ENCODE data around the gene MYO7A.
A peak's percentile ranks its signal among the peaks of the same experiment; 100 is the strongest.

Gene MYO7A

DNA sequence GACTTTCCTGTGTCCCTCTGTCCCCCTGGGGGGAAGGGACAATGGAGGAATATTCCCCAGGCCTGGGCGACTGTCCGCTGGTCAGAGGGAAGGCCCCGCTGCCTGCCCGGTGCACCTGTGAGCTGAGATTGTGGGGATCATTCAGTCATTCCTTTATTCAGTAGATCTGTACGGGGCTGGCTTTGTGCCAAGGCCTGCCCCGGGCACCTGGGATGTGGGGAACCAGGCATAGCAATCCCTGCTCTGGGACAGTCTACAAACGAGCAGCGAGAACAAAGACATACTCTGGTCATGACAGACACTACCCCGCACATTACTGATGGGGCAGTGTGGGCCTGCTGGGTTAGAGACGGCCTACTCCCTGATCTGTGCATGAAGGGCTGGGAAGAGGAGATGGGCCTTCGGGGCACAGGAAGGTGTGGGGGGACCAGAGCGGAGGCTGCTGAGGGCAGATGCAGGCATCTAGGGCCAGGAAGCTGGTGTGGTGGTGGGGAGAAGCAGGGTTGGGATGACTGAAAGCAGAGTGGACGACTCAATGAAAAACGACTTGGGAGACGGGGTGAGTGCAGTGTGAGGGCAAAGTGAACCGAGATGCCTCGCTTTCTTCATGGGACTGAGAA is 1.8 kb upstream of the MYO7A start:
- Histone ChIP-seq H3K9ac (ENCODE audit: low read length in 5 of 5) (no peak overlapping the region), H3K9me3 (ENCODE audit: control insufficient read depth in 5 of 5, low read length in 5 of 5) (no peaks in the 10 kb centered on the region), H3K27ac (ENCODE audit: low read depth, low read length) (no peak overlapping the region), H3K36me3 (ENCODE audit: control insufficient read depth in 5 of 5, insufficient read depth in 5 of 5, low read length in 5 of 5) (peaks cover 0 to 24% (median 6%) of the 10 kb centered on the region in 5 donors), H3K4me3 (ENCODE audit: low read depth in 1 of 5, low read length in 5 of 5) (no peak overlapping the region), H3K4me1 (ENCODE audit: control insufficient read depth in 5 of 5, insufficient read depth in 5 of 5, low read length in 5 of 5) (peaks cover 10 to 45% (median 38%) of the 10 kb centered on the region in 5 donors), H3K27me3 (ENCODE audit: control insufficient read depth in 5 of 5, insufficient read depth in 4 of 5, low read length in 5 of 5) (peaks cover 0 to 7% (median 3%) of the 10 kb centered on the region in 5 donors)

DNA sequence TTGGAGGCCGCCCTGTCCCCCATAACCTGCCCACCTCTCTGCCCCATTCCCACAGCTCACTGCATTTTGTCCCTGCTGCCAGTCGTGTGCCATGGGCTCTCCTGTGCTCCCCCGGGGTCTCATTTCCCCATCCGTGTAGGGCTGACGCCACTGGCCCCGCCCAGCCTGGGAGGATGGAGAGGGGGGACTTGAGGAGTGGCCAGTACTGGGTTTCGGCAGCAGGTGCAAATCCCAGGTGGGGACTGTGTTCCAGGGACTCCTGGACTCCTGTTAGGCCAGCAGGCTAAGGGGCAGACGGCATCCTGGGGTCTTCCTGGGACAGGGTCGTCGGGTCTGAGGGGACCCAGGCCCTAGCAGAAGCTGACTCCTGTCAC is 1.2 kb upstream of the MYO7A start:
- Histone ChIP-seq H3K4me1 (ENCODE audit: control insufficient read depth in 5 of 5, insufficient read depth in 5 of 5, low read length in 5 of 5) (peaks cover 11 to 51% (median 44%) of the 10 kb centered on the region in 5 donors), H3K27ac (ENCODE audit: low read depth, low read length) (no peak overlapping the region), H3K4me3 (ENCODE audit: low read depth in 1 of 5, low read length in 5 of 5) (peak overlapping the region in 4 of 5 donors; percentile 56 to 65 (median 58)), H3K9ac (ENCODE audit: low read length in 5 of 5) (peak overlapping the region in 1 of 5 donors; percentile 60), H3K9me3 (ENCODE audit: control insufficient read depth in 5 of 5, low read length in 5 of 5) (no peaks in the 10 kb centered on the region), H3K27me3 (ENCODE audit: control insufficient read depth in 5 of 5, insufficient read depth in 4 of 5, low read length in 5 of 5) (peaks cover 0 to 7% (median 3%) of the 10 kb centered on the region in 5 donors), H3K36me3 (ENCODE audit: control insufficient read depth in 5 of 5, insufficient read depth in 5 of 5, low read length in 5 of 5) (peaks cover 0 to 18% (median 3%) of the 10 kb centered on the region in 5 donors)

DNA sequence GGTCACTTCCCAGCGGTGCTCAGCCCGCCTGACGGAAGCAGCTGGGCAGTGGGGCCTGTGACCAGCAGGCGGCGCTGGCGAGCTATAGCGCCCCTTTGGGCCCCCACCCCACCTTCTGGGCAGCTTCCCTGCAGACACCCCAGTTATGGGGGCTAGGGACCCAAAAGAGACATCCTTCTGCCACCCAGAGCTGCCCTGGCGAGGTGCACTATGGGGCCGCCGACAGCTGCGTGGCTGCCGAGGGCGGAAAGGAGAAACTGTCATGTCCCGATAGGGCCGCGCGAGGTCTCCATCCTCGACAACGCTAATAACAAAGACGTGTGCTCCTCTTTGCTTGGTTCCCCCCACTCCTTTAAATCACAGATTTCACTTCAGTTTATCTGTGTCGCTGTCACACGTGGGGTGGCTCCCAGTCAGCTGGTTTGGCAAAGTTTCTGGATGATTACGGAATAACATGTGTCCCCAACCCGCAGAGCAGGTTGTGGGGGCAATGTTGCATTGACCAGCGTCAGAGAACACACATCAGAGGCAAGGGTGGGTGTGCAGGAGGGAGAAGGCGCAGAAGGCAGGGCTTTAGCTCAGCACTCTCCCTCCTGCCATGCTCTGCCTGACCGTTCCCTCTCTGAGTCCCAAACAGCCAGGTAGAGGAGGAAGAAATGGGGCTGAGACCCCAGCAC is 673 bp upstream of the MYO7A start:
- H3K36me3 ChIP-seq (ENCODE audit: control insufficient read depth in 5 of 5, insufficient read depth in 5 of 5, low read length in 5 of 5): peaks cover 0 to 15% (median 3%) of the 10 kb centered on the region in 5 donors
- H3K4me3 ChIP-seq (ENCODE audit: low read depth in 1 of 5, low read length in 5 of 5): peak overlapping the region; percentile 56 to 68 (median 60)
- H3K4me1 ChIP-seq (ENCODE audit: control insufficient read depth in 5 of 5, insufficient read depth in 5 of 5, low read length in 5 of 5): peaks cover 11 to 55% (median 46%) of the 10 kb centered on the region in 5 donors
- peaks cover 0 to 7% (median 3%) of the 10 kb centered on the region in 5 donors for H3K27me3 ChIP-seq (ENCODE audit: control insufficient read depth in 5 of 5, insufficient read depth in 4 of 5, low read length in 5 of 5)
- H3K9me3 ChIP-seq (ENCODE audit: control insufficient read depth in 5 of 5, low read length in 5 of 5): no peaks in the 10 kb centered on the region
- no peak overlapping the region for H3K27ac ChIP-seq (ENCODE audit: low read depth, low read length)
- H3K9ac ChIP-seq (ENCODE audit: low read length in 5 of 5): peak overlapping the region in 1 of 5 donors; percentile 60

DNA sequence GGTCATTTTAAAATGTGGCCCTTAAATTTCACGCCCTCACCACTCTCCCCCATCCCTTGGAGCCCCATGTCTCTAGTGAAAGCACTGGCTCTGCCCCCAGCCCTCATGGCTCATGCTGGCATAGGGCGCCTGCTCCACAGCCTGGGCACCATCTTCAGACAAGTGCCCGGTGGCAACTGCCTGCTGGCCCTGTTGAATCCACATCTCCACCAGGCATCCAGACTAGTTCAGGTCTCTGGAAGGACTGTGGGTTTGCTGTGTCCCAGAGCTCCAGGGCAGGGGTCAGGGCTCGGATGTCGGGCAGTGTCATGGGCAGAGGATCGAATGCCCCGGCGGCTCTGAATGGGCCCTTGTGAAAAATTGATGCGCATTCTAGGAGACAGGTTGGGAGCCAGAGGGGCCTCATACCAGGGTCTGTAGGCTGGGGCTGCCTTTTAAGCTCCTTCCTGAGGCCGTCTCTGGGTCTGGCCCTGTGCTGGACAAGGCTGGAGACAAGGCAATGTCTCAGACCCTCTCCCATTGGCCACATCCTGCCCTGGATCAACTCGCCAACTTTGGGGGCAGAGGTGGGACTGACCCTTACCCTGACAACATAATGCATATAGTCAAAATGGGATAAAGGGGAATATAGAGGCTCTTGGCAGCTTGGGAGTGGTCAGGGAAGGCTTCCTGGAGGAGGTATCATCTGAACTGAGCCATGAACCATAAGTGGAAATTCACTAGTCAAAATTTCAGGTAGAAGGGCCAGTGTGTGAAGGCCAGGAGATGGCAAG is 1.2 kb downstream of the MYO7A start:
- no peak overlapping the region for H3K27ac ChIP-seq (ENCODE audit: low read depth, low read length)
- peaks cover 11 to 55% (median 46%) of the 10 kb centered on the region in 5 donors for H3K4me1 ChIP-seq (ENCODE audit: control insufficient read depth in 5 of 5, insufficient read depth in 5 of 5, low read length in 5 of 5)
- H3K9ac ChIP-seq (ENCODE audit: low read length in 5 of 5): no peak overlapping the region
- peaks cover 0 to 7% (median 3%) of the 10 kb centered on the region in 5 donors for H3K27me3 ChIP-seq (ENCODE audit: control insufficient read depth in 5 of 5, insufficient read depth in 4 of 5, low read length in 5 of 5)
- no peaks in the 10 kb centered on the region for H3K36me3 ChIP-seq (ENCODE audit: control insufficient read depth in 5 of 5, insufficient read depth in 5 of 5, low read length in 5 of 5)
- H3K4me3 ChIP-seq (ENCODE audit: low read depth in 1 of 5, low read length in 5 of 5): no peak overlapping the region
- no peaks in the 10 kb centered on the region for H3K9me3 ChIP-seq (ENCODE audit: control insufficient read depth in 5 of 5, low read length in 5 of 5)

DNA sequence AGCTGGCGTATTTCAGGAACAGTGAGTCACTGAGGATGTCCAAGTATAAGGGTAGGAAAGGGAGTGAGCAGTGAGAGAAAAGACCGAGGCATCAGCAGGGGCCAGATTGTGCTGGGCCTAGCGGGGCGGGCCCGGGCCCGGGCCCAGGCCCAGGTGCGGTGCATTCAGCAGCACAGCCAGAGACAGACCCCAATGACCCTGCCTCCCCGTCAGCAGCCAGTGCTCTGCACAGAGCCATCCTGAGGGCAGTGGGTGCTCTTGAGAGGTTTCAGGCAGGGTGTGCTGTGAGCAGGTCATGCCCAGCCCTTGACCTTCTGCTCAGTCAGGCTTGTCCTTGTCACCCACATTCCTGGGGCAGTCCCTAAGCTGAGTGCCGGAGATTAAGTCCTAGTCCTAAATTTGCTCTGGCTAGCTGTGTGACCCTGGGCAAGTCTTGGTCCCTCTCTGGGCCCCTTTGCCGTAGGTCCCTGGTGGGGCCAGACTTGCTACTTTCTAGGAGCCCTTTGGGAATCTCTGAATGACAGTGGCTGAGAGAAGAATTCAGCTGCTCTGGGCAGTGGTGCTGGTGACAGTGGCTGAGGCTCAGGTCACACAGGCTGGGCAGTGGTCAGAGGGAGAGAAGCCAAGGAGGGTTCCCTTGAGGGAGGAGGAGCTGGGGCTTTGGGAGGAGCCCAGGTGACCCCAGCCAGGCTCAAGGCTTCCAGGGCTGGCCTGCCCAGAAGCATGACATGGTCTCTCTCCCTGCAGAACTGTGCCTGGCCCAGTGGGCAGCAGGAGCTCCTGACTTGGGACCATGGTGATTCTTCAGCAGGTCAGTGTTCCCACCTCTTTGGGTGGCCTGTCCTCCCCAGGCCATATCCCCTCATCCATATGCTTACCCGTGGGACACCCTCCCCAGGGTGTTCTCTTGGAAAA is 2.1 kb downstream of the MYO7A start:
- H3K4me3 ChIP-seq (ENCODE audit: low read depth in 1 of 5, low read length in 5 of 5): no peak overlapping the region
- peaks cover 11 to 55% (median 42%) of the 10 kb centered on the region in 5 donors for H3K4me1 ChIP-seq (ENCODE audit: control insufficient read depth in 5 of 5, insufficient read depth in 5 of 5, low read length in 5 of 5)
- H3K36me3 ChIP-seq (ENCODE audit: control insufficient read depth in 5 of 5, insufficient read depth in 5 of 5, low read length in 5 of 5): no peaks in the 10 kb centered on the region
- no peaks in the 10 kb centered on the region for H3K9me3 ChIP-seq (ENCODE audit: control insufficient read depth in 5 of 5, low read length in 5 of 5)
- H3K27me3 ChIP-seq (ENCODE audit: control insufficient read depth in 5 of 5, insufficient read depth in 4 of 5, low read length in 5 of 5): peaks cover 0 to 7% (median 3%) of the 10 kb centered on the region in 5 donors
- no peak overlapping the region for H3K9ac ChIP-seq (ENCODE audit: low read length in 5 of 5)
- H3K27ac ChIP-seq (ENCODE audit: low read depth, low read length): no peak overlapping the region

DNA sequence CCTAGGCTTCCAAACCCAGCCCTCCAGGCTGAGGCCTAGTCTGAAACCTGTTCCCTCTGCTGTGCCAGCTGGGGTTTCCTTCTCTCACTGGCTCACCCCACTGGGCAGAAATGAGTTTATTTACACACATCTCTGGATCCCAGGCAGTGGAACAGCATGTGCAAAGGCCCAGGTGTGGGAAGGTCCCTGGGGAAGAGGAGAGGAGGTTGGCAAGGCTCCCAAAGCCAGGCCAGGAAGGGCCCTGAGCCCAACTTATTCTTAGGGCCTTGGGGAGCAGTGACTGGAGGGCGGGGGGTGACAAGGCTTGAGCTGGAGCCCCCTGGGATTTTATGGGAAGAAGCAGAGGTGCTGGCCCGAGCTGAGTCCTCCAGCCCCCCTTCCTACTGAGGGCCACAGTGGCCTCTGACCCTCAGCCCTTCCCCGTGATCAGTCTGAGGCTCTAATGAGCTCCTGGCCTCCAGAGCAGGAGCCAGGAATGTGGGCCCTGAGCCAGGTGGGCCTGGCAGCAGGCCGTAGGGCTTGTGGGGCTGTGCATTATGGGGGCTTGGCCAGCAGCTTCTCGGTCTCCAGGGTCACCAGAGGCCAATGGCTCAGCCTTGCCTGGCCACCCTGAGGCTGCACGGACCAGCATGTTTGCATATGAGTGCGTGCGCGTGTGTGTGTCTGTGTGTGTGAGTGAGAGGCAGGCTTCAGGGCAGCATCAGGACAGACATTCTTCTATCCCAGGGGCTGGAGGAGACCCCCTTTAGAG is 2.9 kb downstream of the MYO7A start:
- no peak overlapping the region for H3K27ac ChIP-seq (ENCODE audit: low read depth, low read length)
- no peaks in the 10 kb centered on the region for H3K9me3 ChIP-seq (ENCODE audit: control insufficient read depth in 5 of 5, low read length in 5 of 5)
- peaks cover 0 to 7% (median 3%) of the 10 kb centered on the region in 5 donors for H3K27me3 ChIP-seq (ENCODE audit: control insufficient read depth in 5 of 5, insufficient read depth in 4 of 5, low read length in 5 of 5)
- no peaks in the 10 kb centered on the region for H3K36me3 ChIP-seq (ENCODE audit: control insufficient read depth in 5 of 5, insufficient read depth in 5 of 5, low read length in 5 of 5)
- H3K9ac ChIP-seq (ENCODE audit: low read length in 5 of 5): peak overlapping the region in 1 of 5 donors; percentile 29
- no peak overlapping the region for H3K4me3 ChIP-seq (ENCODE audit: low read depth in 1 of 5, low read length in 5 of 5)
- H3K4me1 ChIP-seq (ENCODE audit: control insufficient read depth in 5 of 5, insufficient read depth in 5 of 5, low read length in 5 of 5): peaks cover 11 to 55% (median 40%) of the 10 kb centered on the region in 5 donors

DNA sequence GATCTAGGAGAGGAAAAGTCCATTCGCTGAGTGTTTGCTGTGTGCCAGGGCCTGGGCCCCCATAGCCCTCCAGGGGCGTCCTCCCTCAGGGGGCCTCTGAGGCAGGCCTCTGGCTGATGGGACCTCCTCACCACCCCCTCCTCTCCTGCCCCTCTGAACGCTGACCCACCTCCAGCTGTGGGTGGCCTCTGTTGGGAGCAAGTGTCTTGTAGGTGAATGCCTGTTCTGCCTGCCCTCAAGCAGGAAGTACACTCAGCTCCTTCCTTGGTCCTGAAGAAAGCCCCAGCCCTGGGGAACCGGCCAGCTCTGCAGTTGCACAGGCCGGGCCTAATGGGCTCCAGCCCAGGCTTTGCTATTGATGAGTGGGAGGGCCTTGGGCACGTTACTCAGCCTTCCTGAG is 3.5 kb downstream of the MYO7A start:
- Histone ChIP-seq H3K36me3 (ENCODE audit: control insufficient read depth in 5 of 5, insufficient read depth in 5 of 5, low read length in 5 of 5) (no peaks in the 10 kb centered on the region), H3K4me1 (ENCODE audit: control insufficient read depth in 5 of 5, insufficient read depth in 5 of 5, low read length in 5 of 5) (peaks cover 11 to 55% (median 40%) of the 10 kb centered on the region in 5 donors), H3K27me3 (ENCODE audit: control insufficient read depth in 5 of 5, insufficient read depth in 4 of 5, low read length in 5 of 5) (peaks cover 0 to 5% (median 3%) of the 10 kb centered on the region in 5 donors), H3K9me3 (ENCODE audit: control insufficient read depth in 5 of 5, low read length in 5 of 5) (no peaks in the 10 kb centered on the region), H3K27ac (ENCODE audit: low read depth, low read length) (no peak overlapping the region), H3K4me3 (ENCODE audit: low read depth in 1 of 5, low read length in 5 of 5) (no peak overlapping the region), H3K9ac (ENCODE audit: low read length in 5 of 5) (peak overlapping the region in 1 of 5 donors; percentile 29)

DNA sequence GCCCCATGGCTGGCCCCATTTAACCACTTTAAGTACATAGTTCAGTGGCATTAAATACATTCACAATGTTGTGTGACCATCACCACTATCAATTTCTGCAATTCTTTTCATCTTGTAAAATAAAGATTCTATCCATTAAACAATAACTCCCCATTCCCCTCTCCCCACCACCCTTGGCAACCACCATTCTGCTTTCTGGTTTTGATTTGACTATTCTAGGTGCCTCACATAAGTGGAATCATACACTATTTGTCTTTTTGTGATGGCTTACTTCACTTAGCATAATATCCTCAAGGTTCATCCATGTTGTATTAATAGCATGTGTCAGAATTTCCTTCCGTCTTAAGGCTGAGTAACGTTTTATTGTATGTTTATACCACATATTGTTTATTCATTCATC is 7.0 kb downstream of the MYO7A start:
- no peak overlapping the region for H3K27ac ChIP-seq (ENCODE audit: low read depth, low read length)
- H3K36me3 ChIP-seq (ENCODE audit: control insufficient read depth in 5 of 5, insufficient read depth in 5 of 5, low read length in 5 of 5): no peaks in the 10 kb centered on the region
- peaks cover 13 to 43% (median 28%) of the 10 kb centered on the region in 5 donors for H3K4me1 ChIP-seq (ENCODE audit: control insufficient read depth in 5 of 5, insufficient read depth in 5 of 5, low read length in 5 of 5)
- no peak overlapping the region for H3K9ac ChIP-seq (ENCODE audit: low read length in 5 of 5)
- no peaks in the 10 kb centered on the region for H3K9me3 ChIP-seq (ENCODE audit: control insufficient read depth in 5 of 5, low read length in 5 of 5)
- no peak overlapping the region for H3K4me3 ChIP-seq (ENCODE audit: low read depth in 1 of 5, low read length in 5 of 5)
- peaks cover 4 to 9% (median 5%) of the 10 kb centered on the region in 5 donors for H3K27me3 ChIP-seq (ENCODE audit: control insufficient read depth in 5 of 5, insufficient read depth in 4 of 5, low read length in 5 of 5)

DNA sequence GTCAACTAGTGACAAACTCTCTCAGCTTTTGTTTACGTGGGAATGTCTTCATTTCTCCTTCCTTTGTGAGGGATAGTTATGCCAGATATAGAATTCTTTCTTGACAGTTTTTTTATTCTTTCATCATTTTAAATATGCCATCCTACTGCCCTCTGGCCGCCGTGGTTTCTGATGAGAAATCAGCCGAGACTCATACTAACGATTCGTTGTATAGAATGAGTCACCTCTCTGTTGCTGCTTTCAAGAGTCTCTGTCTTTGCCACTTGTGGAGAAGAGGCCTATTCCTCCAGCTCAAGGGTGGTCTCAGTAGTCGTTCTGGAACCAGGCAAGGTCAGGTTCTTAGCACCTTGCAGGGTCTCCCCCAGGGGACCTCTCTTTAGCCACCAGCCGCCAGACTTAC is 8.0 kb downstream of the MYO7A start:
- peaks cover 8 to 40% (median 24%) of the 10 kb centered on the region in 5 donors for H3K4me1 ChIP-seq (ENCODE audit: control insufficient read depth in 5 of 5, insufficient read depth in 5 of 5, low read length in 5 of 5)
- H3K9ac ChIP-seq (ENCODE audit: low read length in 5 of 5): no peak overlapping the region
- peaks cover 4 to 9% (median 5%) of the 10 kb centered on the region in 5 donors for H3K27me3 ChIP-seq (ENCODE audit: control insufficient read depth in 5 of 5, insufficient read depth in 4 of 5, low read length in 5 of 5)
- no peaks in the 10 kb centered on the region for H3K36me3 ChIP-seq (ENCODE audit: control insufficient read depth in 5 of 5, insufficient read depth in 5 of 5, low read length in 5 of 5)
- H3K4me3 ChIP-seq (ENCODE audit: low read depth in 1 of 5, low read length in 5 of 5): no peak overlapping the region
- no peak overlapping the region for H3K27ac ChIP-seq (ENCODE audit: low read depth, low read length)
- no peaks in the 10 kb centered on the region for H3K9me3 ChIP-seq (ENCODE audit: control insufficient read depth in 5 of 5, low read length in 5 of 5)
